Hippocampal formation (tissue), 2 donors: ENCODE measurements around the gene ARL8B.
"Not testable (repeated sequence)": the region's sequence is repeated elsewhere in the genome, so short reads cannot be mapped to it uniquely, and the experiment has no call there.

Experiments
- DNase-seq, 2 donors: peaks; one replicate each; lab custom pipeline; 2025; lab: John Stamatoyannopoulos, UW

Gene ARL8B

GRCh38 chr3:5144316-5144994, 22.4 kb downstream of the ARL8B start:
- DNase-seq = no peak

GRCh38 chr3:5145120-5145519, 23.0 kb downstream of the ARL8B start:
- no peak for DNase-seq

GRCh38 chr3:5147152-5147551, 25.1 kb downstream of the ARL8B start:
- DNase-seq = not testable (repeated sequence)

GRCh38 chr3:5149306-5149880, 27.3 kb downstream of the ARL8B start:
- DNase-seq = no peak

- DNase-seq = no peak
These were observed 29.5 kb downstream of the ARL8B start for GRCh38 chr3:5151586-5151985.

GRCh38 chr3:5153074-5153473, 31.0 kb downstream of the ARL8B start:
- DNase-seq = no peak

- DNase-seq = no peak
These were observed 33.1 kb downstream of the ARL8B start for GRCh38 chr3:5155241-5155640.

- no peak for DNase-seq
These were observed 38.2 kb downstream of the ARL8B start for GRCh38 chr3:5160321-5160720.

GRCh38 chr3:5160940-5161858, 39.1 kb downstream of the ARL8B start:
- DNase-seq = no peak

GRCh38 chr3:5162102-5162501, 40.0 kb downstream of the ARL8B start:
- DNase-seq = no peak

- DNase-seq = no peak
These were observed 43.6 kb downstream of the ARL8B start for GRCh38 chr3:5165698-5166097.

GRCh38 chr3:5166846-5167245, 44.8 kb downstream of the ARL8B start:
- DNase-seq = no peak

- no peak for DNase-seq
These were observed 46.0 kb downstream of the ARL8B start for GRCh38 chr3:5168110-5168509.

- no peak for DNase-seq
These were observed 47.7 kb downstream of the ARL8B start for GRCh38 chr3:5169807-5170206.

- no peak for DNase-seq
These were observed 48.9 kb downstream of the ARL8B start for GRCh38 chr3:5170975-5171374.

- no peak for DNase-seq
These were observed 49.9 kb downstream of the ARL8B start for GRCh38 chr3:5172018-5172417.

- DNase-seq = not testable (repeated sequence)
These were observed 56.9 kb downstream of the ARL8B start for GRCh38 chr3:5179036-5179435.

- DNase-seq = no peak
These were observed 59.5 kb downstream of the ARL8B start for GRCh38 chr3:5181469-5182141.

GRCh38 chr3:5183714-5184113, 61.6 kb downstream of the ARL8B start:
- DNase-seq = not testable (repeated sequence)

GRCh38 chr3:5184499-5184898, 62.4 kb downstream of the ARL8B start:
- no peak for DNase-seq

- no peak for DNase-seq
These were observed 63.1 kb downstream of the ARL8B start for GRCh38 chr3:5185093-5185673.
